Breast epithelium (tissue), 3 donors: ENCODE measurements around the gene DHRS3.

Experiments
- CTCF ChIP-seq, 3 donors: fragments of 450-650 bp; IDR thresholded peaks; one replicate each; pipeline ENCODE4 v1.5.1; 2016 to 2017; ENCODE audit warnings: antibody characterized with exemption in 3 of 3, mild to moderate bottlenecking in 3 of 3, moderate library complexity in 3 of 3
- POLR2A ChIP-seq: fragments of 450-650 bp; IDR thresholded peaks from one replicate; pipeline ENCODE4 v1.6.1; 2016; ENCODE audit warnings: antibody characterized with exemption, mild to moderate bottlenecking, moderate library complexity

- TF ChIP-seq CTCF (IDR thresholded peaks at IDR 0.05), result no peak
- no peak for TF ChIP-seq POLR2A
These were observed 36.8 kb downstream of the DHRS3 start for GRCh38 chr1:12581179-12581578.
